Measurements from ENCODE around the gene TGFBI. TPM values are rescaled to one million over a fixed set of nuclear protein-coding genes. Genes with fewer than 3 reads are reported as not detected.

The TGFBI gene
- total RNA-seq, 1 experiment from 2014 or later, result 3.2 TPM

DNA sequence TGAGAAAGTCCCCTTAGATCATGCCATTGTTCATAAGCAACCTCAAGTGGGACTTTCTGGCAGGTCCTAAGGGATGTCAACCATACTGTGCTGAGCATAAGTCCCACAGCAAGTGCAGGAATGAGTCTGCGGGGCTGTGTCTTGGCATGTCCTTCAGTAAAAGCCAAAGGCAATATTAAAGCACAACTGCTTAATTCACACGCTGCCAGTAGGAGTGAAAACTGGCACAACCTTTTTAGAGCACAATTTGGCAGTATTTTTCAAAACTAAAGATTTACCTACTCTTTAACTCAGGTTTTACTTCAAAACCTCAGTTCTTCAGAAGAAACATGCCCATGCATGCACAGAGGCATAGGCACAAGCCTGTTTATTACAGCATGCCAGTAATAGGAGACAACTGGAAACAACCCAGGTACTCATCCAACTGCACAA, 79.4 kb downstream of the TGFBI start:
- H3K27me3 ChIP-seq (ENCODE audit: control insufficient read depth, insufficient read depth, low read length), result no peaks in the 10 kb centered on the region; the same call in 1 of the 2 replicates
- DNase-seq, result no peak
- no peak overlapping the region for H3K4me3 ChIP-seq (ENCODE audit: insufficient read depth, low read depth, low read length)
- H3K36me3 ChIP-seq (replicated peaks; ENCODE audit: control insufficient read depth, insufficient read depth, low read length), result no peaks in the 10 kb centered on the region

DNA sequence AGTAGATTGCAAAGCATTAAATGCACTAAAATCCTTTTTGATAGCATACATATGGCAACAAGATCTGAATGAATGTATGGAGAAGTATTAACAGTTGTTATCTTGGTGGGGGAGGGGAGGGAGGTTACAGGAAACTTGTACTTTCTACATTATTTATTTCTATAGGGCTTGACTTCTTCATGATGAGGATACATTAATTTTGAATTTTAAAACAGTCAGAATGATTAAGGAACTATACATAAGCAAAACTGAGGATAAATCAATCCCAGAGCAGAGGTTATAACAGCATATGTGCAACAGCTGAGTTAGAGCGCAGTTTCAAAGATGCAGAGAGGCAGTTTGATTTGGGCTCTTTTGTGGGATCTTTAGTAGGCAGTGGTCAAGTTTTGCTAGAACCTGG, 80.0 kb downstream of the TGFBI start:
- H3K4me3 ChIP-seq (ENCODE audit: insufficient read depth, low read depth, low read length), result no peak overlapping the region
- H3K36me3 ChIP-seq (replicated peaks; ENCODE audit: control insufficient read depth, insufficient read depth, low read length), result no peaks in the 10 kb centered on the region
- no peak for DNase-seq
- H3K27me3 ChIP-seq (ENCODE audit: control insufficient read depth, insufficient read depth, low read length), result no peaks in the 10 kb centered on the region; the same call in 1 of the 2 replicates

DNA sequence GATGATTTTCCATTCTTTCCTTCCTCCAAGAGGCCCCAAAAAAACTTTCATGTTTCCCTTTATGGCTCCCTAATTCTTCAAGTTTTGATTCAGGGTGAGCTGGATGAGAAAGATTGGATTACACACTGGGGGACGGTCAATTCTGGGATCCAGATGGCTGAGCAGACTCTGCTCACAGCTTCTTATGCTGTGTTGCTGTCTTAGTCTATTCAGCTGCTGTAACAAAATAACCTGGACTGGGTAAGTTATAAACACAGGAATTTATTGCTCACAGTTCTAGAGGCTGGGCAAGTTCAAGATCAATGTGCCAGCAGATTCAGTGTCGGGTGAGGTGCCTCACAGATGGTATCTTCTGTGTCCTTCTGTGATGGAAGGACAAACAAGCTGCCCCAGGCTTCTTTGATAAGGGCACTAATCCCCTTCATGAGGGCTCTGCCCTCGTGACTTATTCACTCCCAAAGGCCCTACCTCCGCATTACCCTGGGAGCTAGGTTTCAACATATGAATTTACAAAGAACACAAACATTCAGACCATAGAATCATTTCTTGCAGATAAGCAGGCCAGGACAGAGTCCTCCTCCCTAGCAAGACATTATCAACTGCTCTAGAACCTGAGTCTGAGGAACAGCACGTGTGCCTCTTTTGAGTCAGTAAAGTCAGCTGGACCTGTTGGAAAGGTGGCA, 80.8 kb downstream of the TGFBI start:
- no peaks in the 10 kb centered on the region; the same call in 1 of the 2 replicates for H3K27me3 ChIP-seq (ENCODE audit: control insufficient read depth, insufficient read depth, low read length)
- no peak for DNase-seq
- H3K4me3 ChIP-seq (ENCODE audit: insufficient read depth, low read depth, low read length), result no peak overlapping the region

More for the DNA sequence above, 80.8 kb downstream of the TGFBI start:
- no peaks in the 10 kb centered on the region for H3K36me3 ChIP-seq (replicated peaks; ENCODE audit: control insufficient read depth, insufficient read depth, low read length)

Other genes starting within 250 kb of the TGFBI start
- 0.04 and 0.38 TPM in 2 replicates for gene SLC25A48, start 194.3 kb upstream of the TGFBI start, total RNA-seq (2014; rRNA removed; shearing (Covaris generic))
- gene IL9, start 133.1 kb upstream of the TGFBI start, total RNA-seq (2014; rRNA removed; shearing (Covaris generic)), result not detected in 2 replicates
- gene LECT2, start 74.0 kb upstream of the TGFBI start, total RNA-seq (2014; rRNA removed; shearing (Covaris generic)), result not detected in 2 replicates
- 38.4 and 45.2 TPM in 2 replicates for gene SMAD5, start 103.9 kb downstream of the TGFBI start, total RNA-seq (2014; rRNA removed; shearing (Covaris generic))
- gene SMIM32, start 164.2 kb downstream of the TGFBI start, total RNA-seq (2014; rRNA removed; shearing (Covaris generic)), result 1.4 TPM in 2 replicates